GM21528 (cell line): Measurements from ENCODE around the gene C14orf180.

Experiments
- ATAC-seq: cut with Tn5 transposase; IDR thresholded peaks from one replicate; pipeline ENCODE4 v1.9.1; 2021; ENCODE audit warnings: mild to moderate bottlenecking, moderate library complexity; ENCODE audit not compliant: unreplicated experiment, low FRiP score

Gene C14orf180

DNA sequence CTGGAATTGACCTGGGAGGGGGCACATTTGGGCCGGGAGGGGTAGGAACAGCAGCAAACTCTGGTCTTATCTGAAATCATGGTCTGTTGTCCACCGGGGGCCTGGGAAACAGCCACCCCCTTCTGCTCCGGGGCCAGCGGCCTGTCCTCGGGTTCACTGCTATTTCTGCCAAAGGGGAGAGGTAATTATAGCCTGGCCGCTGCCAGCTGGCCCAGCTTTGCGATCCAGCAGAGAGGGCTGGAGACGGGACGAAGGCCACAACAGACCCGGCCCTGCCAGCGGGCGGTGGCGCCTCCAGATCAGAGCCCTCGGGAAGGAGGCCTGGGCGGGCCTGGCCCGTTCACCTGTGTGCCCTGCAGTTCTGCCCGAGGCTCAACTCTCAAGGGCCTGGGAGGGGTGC lies at the start of gene C14orf180:
C14orf180 (plus strand) TSS at position 258 of the 400 bp plus-strand sequence. CDS start 6,667 bp downstream, outside the sequence.
- ATAC-seq, result no peak

DNA sequence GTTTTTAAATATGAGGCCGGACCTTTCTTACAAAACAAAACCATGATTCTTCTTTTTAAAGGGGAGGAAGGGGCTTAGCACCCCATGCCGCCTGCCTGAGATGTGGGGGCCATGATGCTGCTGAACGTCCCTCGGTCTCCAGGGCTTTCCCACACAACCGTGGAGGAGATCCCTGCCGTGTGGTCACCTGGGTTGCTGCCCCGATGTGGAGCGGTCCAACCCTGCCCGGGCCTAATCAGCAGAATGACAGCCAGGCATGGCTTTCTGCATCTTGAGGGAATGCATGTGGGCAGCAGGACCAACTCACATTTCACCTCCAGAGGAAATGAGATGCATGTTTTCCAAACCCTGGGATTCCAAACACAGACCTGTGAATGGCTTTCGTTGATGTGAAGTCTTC lies 48.9 kb upstream of the C14orf180 start:
- no peak for ATAC-seq

DNA sequence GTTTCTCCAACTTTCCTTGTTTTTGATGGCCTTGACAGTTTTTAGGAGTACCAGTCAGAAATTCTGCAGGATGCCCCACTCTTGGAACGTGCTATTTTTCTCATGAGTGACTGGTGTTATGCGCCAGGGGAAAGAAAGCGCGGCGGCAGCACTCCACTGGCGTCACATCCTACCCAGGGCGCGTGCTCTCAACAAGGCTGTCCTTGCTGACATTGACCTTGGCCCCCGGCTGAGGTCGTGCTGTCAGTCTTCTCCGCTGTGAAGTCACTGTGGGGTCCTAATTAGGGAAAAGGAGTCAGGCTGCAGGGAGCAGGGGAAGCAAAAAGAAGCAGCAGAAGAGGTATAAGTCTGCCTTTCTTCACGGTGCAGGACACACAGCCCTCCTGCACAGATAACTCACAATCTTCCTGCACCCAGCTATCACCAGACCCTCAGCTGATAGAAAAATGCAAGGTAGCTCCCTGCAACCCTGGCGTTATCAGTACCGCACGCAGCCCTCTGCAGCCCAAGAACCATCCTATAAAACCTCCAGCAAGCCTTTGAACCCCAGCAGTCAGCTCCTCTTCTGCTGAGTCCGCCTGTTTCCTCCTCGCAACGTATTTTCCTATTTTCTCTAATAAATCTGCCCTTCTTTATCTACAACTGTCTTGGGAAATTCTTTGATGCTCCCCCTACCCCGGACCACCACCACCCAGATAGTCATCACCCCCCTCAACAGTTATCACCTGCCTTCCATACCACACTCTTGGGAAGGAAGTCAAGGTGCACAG lies 48.0 kb upstream of the C14orf180 start:
- ATAC-seq, result no peak

DNA sequence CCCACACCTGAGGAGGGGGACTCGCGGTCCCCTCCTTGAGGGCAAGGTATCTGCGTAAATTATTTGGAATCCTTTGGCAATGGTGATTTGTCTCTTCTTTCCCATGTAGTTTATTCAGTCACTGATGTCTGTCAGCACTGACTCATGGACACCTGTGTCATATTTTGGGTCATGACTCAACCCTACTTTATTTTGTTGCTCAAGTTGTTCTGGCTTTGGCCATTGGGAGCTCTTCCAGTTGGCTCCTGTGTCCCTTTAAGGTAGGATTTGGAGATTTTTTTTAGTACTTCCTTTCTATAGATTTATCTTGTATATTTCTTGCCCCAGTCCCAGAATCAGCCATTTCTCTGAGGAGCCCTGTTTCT lies 47.4 kb upstream of the C14orf180 start:
- no peak for ATAC-seq

DNA sequence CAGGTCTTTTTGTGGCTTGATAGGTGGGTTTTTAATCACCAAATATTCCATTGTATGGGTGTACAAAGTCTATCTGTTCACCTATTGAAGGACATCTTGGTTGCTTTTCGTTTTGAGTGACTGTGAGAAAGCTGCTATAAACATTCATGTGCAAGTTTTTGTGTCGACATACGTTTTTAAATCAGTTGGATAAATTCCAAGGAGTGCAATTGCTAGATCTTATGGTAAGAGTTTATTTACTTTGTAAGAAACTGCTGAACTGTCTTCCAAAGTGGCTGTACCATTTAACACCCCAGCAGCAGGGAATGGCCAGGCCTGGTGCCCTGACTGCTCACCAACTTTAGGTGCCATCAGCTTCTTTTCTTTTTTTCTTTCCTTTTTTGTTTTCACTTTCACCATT lies 45.5 kb upstream of the C14orf180 start:
- no peak for ATAC-seq

DNA sequence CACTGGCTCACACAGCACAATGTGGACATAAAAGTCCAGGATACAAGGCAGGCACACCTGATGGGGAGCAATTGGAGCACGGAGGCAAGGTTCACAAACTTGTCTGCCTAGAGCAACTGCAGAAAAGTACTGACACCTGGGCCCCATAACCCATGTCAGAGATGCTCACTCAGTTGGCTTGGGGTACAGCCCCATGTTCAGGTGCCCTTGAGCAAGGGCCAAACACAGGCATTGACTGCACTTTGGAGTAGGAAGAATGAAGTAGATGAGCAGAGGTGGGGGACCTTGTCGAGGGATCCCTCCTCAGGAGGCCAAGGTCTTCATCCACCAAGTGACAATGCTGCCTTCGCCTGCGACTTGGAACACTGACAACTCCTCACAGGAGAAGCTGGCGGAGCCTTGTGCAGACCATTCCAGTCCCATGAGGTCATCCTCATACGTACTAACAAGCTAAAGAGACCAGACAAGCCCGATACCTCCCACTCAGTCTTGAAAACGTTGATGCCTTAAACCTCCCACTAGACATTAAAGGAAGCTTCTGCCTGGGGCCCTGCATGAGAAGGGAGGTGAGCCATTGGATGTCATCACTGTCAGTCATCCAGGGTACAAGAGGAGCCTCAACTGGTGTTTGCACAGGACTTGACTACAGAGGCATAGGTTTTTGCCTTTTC lies 42.5 kb upstream of the C14orf180 start:
- ATAC-seq, result no peak

DNA sequence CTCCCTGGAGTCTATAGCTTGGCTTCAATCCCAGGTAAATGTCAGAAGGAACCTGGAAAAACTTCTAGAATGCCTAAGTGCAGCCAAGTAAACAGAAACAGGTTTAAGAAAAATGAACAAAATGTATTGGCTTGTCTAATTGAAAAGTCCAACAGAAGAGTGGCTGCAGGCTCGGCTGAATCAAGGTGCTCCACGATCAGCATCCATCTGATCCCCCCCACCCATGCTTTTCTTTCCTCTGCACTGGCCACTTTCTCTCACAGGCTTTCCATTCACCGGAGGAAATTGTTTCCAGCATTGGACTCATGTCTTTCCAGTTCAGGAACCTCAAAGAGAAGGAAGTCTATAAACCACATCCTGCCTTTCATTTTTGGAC lies 42.0 kb upstream of the C14orf180 start:
- ATAC-seq, result no peak

DNA sequence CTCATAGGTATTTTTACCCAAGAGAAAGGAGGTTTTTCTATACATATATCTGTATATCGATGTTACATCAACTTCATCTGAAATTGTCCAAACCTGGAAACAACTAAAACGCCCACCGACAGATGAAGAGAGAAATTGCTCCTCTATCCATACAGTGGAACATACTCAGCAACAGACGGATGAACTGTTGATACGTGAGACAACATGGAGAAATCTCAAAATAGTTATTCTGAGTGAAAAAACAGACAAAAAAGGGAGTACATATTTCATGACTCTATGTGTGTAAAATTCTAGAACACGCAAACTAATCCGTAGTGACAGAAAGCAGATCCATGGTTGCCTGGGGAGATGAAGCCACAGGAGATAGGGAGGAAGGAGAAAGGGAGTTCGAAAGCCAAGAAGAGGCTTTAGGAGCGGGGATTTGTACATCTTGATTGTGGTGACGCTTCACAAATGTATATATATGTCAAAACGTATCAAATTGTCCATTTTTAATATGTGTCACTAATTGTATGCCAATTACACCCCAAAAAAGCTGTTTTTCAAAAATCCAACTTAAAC lies 37.6 kb upstream of the C14orf180 start:
- ATAC-seq, result no peak

DNA sequence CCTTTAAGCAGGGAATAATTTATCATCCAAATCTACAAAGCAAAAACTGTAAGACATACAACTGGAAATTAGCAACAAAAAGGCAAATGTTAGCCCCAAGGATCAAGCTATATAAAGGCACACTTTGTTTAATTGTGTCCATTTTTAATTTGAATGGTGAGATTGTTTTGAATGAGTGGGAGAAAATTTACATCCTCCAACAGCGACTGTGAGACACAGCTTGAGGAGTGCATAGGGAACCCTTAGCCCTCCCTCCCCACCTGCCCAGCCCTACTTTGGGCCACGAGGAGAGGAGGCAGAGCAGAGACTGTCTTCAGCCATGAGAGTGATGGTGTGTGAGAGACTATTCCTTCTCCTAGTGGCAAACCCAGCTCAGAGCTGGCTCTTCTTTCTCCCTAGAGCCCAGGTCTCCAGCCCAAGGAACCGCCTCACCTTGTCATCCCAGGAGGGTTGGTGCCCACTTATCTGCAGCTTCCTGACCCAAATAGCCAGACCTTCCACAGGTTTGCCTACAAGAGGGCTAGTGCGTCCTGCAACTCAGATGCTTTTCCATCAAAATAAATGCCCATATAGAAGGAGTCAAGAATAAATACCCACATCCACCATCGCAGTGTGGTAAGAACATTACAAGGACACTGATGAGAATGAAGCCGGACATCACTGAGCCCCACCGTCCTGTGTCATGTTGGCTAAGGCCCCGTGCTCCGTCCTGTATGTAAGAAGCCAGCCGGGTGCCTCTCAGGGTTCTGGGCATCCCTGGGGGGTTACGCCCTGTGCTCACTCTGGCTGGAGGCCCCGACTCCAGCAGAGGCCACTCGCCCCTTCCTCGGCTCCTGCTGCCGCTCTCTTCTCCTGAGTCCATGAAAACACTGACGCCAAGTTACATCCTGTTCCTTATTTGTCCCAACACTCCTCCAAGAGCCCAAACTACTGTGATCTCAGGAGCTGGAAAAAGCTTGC lies 36.4 kb upstream of the C14orf180 start:
- ATAC-seq, result no peak

DNA sequence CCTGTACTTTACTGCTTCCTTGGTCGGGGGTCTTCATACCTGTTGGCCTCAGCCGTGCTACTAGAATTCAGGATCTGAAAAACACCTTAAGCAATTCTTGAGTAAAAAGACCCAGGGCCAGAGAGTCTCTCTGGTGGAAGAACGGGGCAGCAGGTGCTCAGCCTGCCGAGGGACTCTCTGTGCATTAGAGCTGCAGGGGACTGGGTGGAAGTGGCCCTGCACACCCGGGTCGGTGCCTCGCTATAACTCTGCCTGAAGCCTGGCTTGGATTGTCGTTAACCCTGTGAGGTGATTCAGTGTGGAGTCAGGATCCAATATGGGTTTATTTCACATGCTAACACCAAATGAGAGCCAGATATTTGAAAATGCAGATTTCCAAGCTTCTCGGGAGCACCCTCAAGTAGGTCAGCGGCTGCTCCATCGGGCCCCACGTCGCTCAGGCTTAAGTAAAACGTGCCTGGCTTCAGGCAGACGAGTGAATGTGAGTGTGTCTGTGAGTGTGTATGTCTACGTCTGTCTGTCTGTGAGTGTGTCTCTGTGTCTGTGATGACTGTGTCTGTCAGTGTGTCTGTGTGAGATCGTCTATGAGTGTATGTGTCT lies 35.1 kb upstream of the C14orf180 start:
- no peak for ATAC-seq

DNA sequence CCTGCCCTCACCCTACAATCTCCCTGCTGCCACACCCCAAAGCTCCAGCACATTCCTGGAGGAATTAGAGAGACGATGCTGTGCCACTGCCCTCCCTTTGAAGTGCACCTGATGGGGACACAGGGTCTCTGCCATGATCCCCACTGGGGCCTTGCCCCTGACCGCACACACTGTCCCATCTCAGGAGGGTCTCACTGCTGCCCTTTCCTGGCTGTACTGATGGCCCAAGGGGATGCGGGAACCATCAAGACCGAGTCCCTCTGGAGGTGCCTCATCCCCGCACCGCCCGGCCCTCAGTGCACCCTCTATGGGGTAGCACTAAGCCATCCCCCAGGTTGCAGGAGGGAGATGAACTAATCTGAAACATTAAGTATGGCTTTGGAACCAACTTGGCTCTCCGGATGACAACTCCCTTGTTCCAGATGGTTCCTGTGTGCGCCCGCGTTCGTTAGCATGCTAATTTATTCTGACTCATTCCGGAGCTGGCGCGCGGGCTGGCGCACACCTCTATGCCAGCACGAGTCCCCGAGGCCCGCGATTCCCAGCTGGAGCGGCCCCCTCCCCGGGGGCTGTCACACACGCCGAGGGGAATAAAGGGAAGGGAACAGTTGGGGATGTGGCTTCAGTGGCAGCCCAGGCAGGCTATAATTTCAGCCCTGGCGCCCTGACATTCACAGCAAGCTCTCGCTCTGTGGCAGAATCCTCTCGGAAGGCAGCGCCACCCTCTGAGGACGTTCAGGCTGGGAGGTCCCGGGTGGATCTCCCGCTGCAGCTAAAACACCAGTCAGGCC lies 34.2 kb upstream of the C14orf180 start:
- no peak for ATAC-seq

DNA sequence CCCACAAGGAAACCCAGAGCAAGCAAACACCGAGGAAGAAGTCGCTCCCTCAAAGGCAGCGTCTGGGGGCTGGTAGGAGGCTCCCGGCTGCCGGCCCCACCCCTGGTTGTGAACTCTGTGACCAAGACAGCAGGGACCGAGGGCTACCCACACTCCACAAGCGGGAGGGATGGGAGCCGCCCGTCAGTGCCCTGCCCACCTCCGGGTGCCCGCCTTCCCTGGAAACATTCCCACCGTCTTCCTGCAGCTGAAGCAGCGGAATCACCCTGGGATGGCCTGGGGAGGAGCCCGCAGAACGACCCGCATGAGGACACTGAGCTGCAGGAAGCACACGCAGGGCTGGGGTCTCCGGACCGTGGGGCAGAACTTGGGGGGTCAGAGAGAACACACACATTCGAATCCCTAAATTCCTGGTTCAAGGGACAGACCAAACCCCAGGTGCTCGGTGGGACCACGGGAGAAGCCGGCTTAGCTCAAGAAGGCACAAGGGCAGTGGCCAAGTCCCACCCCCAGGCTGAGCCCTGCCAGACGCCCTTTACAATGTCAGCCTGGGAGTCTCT lies 33.5 kb upstream of the C14orf180 start:
- ATAC-seq, result no peak

DNA sequence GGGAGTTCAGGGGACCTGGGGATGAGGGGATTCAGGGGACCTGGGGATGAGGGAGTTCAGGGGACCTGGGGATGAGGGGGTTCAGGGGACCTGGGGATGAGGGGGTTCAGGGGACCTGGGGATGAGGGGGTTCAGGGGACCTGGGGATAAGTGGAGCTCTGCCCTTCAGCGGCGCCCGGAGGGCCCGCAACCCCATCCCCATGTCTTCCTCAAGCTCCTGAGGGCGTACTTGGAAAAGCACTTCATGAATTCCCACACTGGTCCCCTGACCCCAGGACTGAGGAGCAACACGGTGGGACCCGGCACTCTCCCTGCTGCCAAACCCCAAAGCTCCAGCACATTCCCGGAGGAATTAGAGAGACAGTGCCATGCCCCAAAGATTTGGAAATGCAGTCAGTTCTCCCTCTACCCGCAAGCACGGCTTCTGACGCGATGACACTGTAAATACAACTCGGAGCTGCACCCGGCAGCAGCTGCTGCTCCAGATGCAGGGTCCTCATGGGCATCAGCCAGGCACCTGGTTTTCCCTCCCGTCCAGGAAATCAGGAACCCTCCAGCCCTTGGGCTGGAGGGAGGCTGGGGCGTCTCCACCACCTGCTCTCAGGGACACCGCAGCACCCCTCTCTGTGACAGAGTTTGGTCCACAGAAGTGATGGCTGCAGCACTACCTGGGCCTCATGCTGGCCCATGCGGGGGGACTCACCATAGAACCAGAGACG lies 32.8 kb upstream of the C14orf180 start:
- no peak for ATAC-seq

DNA sequence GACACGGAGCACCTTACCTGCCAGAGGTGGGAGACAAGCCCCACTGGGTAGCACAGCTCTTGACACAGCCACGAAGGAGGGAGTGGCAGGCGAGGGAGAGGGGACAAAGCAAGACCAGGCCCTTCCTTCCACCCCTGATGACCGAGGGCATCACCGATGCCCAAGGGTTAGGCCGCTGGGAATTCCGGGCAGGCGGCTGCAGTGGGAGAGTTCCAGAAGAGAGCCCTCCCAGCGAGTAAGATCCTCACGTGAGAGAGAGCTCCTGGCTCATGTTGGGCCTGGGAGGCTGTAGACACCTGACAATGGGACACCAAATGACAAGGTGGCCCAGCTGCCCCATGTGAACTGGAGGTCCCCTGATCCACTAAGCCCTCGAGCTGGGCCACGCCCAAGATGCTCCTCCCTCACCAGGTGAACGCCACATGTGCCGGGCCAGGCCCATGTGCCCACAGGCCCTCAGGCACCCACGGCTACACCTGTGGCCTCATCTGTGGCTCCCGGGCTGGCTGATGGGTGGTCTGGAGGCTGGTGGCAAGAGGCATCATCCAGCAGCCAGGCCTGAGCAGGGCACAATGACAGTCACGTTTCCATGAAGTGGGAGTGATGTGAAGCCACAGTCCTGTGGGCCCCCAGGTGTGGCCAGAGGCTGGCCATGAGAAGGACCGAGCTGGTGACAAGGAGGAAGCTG lies 32.1 kb upstream of the C14orf180 start:
- no peak for ATAC-seq

DNA sequence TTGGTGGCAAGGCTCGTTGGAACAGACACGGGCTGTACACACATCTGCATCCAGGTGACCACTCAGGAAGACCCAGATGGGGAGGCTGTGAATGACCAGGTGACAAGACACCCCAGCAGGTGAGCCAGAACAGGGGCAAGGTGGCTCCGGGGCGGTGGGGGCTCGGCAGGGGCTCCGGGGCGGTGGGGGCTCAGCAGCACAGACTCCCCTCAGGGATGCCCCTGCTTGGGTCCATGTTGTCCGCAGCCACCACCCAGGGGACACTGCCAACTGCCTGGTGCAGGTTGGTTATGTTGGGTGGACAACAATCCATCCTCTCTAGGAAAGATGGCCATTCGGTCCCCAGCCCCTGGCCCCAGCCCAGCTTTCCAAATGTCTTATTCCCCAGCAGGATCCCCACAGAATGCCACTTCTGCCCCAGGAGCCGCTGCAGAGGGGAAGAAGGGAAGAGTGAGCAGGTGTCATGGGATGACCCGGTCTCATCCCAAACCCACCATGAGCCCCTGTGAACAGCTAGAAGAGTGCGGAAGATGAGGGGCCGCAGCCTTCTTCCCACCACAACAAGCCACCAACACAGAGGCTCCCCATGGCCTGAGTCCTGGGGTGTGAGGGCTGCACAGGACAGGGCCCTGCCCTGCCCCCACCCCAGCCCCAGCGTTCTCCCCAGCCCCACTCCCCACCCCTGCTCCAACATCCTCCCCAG lies 31.4 kb upstream of the C14orf180 start:
- no peak for ATAC-seq

DNA sequence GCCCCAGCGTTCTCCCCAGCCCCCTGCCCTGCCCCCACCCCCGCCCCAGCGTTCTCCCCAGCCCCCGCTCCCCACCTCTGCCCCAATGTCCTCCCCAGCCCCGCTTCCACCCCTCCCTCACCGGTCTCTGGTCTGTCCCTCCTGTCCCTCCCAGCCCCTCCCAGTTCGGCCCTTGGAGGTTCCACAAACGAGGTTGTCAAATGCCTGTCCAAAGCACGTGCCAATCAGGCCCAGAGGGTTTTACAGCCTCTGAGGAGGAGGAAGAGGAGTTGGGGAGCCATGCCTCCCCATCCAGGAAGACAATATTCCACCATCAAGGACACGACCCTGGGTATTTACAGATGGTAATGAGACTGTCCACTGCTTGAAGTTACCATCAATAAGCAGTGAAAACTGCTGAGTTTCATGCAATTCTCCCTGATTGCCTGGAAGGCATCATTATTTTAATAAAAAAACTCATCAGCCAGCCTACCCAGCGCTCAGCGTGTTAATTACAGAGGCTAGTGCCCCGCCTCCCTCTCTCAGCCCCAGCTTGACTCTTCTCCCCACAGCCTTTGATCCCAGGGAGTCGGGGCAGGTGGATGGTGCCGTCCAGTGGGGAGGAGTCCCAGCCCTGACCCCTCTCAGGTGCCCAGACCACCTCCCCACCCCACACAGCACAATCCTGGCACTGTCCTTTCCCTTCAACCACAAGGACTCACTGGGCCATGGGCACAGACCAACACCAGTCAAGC lies 30.6 kb upstream of the C14orf180 start:
- ATAC-seq, result no peak
